PC-9 (cell line): ENCODE results near the gene SPATA31E1. TPM values are rescaled to one million over a fixed set of nuclear protein-coding genes. Genes with fewer than 3 reads are reported as not detected.
"Not testable (repeated sequence)": the region's sequence is repeated elsewhere in the genome, so short reads cannot be mapped to it uniquely, and the experiment has no call there.

Experiments
- BruUV-seq: library from RNA; stranded (reverse); fragments of 400-500 nt; replicated peaks from 2 replicates; lab custom pipeline; 2021; lab: Mats Ljungman, UMichigan
- CTCF ChIA-PET: fragments of 300-600 bp; sonication (Branson Sonifier 250); formaldehyde crosslinking; loops from one replicate; lab custom pipeline; 2022; ENCODE audit warnings: antibody characterized with exemption; lab: Charles Lee
- POLR2A ChIA-PET: fragments of 300-600 bp; sonication (Branson Sonifier 250); formaldehyde crosslinking; loops from one replicate; lab custom pipeline; 2022; ENCODE audit warnings: antibody characterized with exemption; ENCODE audit not compliant: unreplicated experiment; lab: Charles Lee
- DNase-seq, 2 experiments: peaks; one replicate each; pipeline versions ENCODE4 v3.0.0 to v3.0.0-alpha.2; 2015 to 2022; ENCODE audit warnings: mixed read lengths in 1 of 2
- H2AFZ ChIP-seq: fragments of 200-600 bp; sonication (generic); 2 replicates; pipeline ENCODE4 v1.8.1; 2017; ENCODE audit warnings: antibody characterized with exemption
- H3F3A ChIP-seq: fragments of 200-600 bp; sonication (generic); 2 replicates; pipeline ENCODE4 v1.8.1; 2017; ENCODE audit warnings: antibody characterized with exemption, mild to moderate bottlenecking, low read depth; ENCODE audit not compliant: insufficient read depth
- H3K27ac ChIP-seq: fragments of 200-600 bp; sonication (generic); 2 replicates; pipeline ENCODE4 v1.6.1; 2016; ENCODE audit warnings: mixed run types
- H3K27me3 ChIP-seq: fragments of 200-600 bp; sonication (generic); 2 replicates; pipeline ENCODE4 v1.6.1; 2016; ENCODE audit warnings: low read depth, mixed run types; ENCODE audit not compliant: insufficient read depth
- H3K36me3 ChIP-seq: fragments of 200-600 bp; sonication (generic); 2 replicates; pipeline ENCODE4 v1.6.1; 2016; ENCODE audit warnings: low read depth, mixed run types
- H3K4me1 ChIP-seq: fragments of 200-600 bp; sonication (generic); replicated peaks from 2 replicates; pipeline ENCODE4 v1.6.1; 2016; ENCODE audit warnings: mixed run types; ENCODE audit not compliant: insufficient read depth
- H3K4me2 ChIP-seq: fragments of 200-600 bp; sonication (generic); 2 replicates; pipeline ENCODE4 v1.6.1; 2017; ENCODE audit warnings: mixed run types
- H3K4me3 ChIP-seq: fragments of 200-600 bp; sonication (generic); 2 replicates; pipeline ENCODE4 v1.6.1; 2016; ENCODE audit warnings: mixed run types
- H3K79me2 ChIP-seq: fragments of 200-600 bp; sonication (generic); 2 replicates; pipeline ENCODE4 v1.6.1; 2017; ENCODE audit warnings: low read depth, mixed run types
- H3K9me2 ChIP-seq: fragments of 200-600 bp; sonication (generic); 2 replicates; pipeline ENCODE4 v1.8.1; 2017; ENCODE audit warnings: mild to moderate bottlenecking; ENCODE audit not compliant: insufficient read depth
- H3K9me3 ChIP-seq: fragments of 200-600 bp; sonication (generic); 2 replicates; pipeline ENCODE4 v1.8.1; 2016; ENCODE audit warnings: low read depth; ENCODE audit not compliant: insufficient read depth
- H4K20me1 ChIP-seq: fragments of 200-600 bp; sonication (generic); 2 replicates; pipeline ENCODE4 v1.8.1; 2017; ENCODE audit not compliant: insufficient read depth
- EZH2 ChIP-seq: fragments of 200-600 bp; sonication (generic); IDR thresholded peaks from 2 replicates; pipeline ENCODE4 v1.8.0; 2017; ENCODE audit warnings: antibody characterized with exemption, low read depth
- intact Hi-C: fragments of 100-400 bp; cut with micrococcal nuclease; formaldehyde crosslinking; loops from one replicate; pipeline ENCODE4 v1.10.0; 2022; ENCODE audit not compliant: unreplicated experiment
- total RNA-seq: library from RNA; stranded (reverse); gene quantifications from 2 replicates; pipeline ENCODE4 v1.2.3, GENCODE V29; 2021
- TF ChIP-seq, protein P1 (sequence below): fragments of 200-600 bp; sonication (generic); conservative IDR thresholded peaks from 2 replicates; pipeline ENCODE4 v1.6.1; 2017; ENCODE audit warnings: mixed run types, antibody characterized with exemption, mild to moderate bottlenecking, moderate library complexity

The SPATA31E1 gene
- total RNA-seq, 1 experiment from 2014 or later, result not detected

DNA sequence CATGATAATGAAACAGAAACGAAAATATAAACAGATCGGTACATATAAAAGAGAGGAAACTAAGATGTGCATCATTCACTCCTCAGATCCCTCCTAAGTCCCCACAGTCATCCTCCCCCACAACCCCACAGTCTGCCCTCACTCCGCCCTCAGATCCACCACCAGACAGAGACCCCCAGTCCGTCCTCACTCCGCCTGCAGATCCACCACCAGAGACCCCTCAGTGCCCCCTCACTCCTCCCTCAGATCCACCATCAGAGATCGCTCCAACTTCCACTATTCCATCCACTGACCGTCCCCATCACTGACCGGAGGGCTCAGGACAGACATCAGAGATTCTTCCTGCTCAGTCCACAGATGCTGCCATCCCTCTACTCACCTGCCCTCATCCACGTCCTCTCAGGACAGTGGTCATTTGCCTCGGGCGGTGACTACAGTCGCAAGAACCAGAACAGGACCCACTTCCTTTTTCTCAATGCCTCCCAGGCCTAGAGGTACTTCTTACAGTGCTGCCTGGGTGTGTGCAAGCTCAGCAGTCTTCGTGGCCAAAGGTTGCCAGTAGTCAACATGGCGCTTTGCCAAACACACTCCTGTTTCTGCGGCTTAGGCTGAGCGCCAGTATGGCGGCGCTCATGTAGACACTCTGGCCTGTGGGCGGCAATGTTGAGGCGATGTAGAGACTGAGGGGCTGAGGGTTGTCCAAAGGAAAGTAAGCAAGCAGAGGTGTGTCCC is 26.8 kb downstream of the SPATA31E1 start:
- BruUV-seq, result no TSS peak
- Histone ChIP-seq H3K4me2 (no peak overlapping the region), H3K9me2 (no peaks in the 10 kb centered on the region), H3F3A (no peaks in the 10 kb centered on the region), H3K27me3 (no peaks in the 10 kb centered on the region), H3K36me3 (no peaks in the 10 kb centered on the region), H3K9me3 (0 out of 2 replicates have a peak, but pooled peaks cover 3% of the 10 kb centered on the region), H4K20me1 (no peaks in the 10 kb centered on the region), H3K4me3 (no peak overlapping the region), H2AFZ (no peak overlapping the region), H3K79me2 (no peaks in the 10 kb centered on the region), H3K4me1 (no peaks in the 10 kb centered on the region), H3K27ac (no peak overlapping the region)
- DNase-seq, result no peak
- intact Hi-C loops, result no loop called here
- CTCF ChIA-PET, result interaction anchor here (0.6 kb wide), 1 partner anchor 217 kb away, joined by 4 read pairs; no protein-coding TSS in a partner anchor
- POLR2A ChIA-PET, result no interaction called here
- no peak for TF ChIP-seq EZH2
- TF ChIP-seq, protein P1, sequence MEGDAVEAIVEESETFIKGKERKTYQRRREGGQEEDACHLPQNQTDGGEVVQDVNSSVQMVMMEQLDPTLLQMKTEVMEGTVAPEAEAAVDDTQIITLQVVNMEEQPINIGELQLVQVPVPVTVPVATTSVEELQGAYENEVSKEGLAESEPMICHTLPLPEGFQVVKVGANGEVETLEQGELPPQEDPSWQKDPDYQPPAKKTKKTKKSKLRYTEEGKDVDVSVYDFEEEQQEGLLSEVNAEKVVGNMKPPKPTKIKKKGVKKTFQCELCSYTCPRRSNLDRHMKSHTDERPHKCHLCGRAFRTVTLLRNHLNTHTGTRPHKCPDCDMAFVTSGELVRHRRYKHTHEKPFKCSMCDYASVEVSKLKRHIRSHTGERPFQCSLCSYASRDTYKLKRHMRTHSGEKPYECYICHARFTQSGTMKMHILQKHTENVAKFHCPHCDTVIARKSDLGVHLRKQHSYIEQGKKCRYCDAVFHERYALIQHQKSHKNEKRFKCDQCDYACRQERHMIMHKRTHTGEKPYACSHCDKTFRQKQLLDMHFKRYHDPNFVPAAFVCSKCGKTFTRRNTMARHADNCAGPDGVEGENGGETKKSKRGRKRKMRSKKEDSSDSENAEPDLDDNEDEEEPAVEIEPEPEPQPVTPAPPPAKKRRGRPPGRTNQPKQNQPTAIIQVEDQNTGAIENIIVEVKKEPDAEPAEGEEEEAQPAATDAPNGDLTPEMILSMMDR, result no peak

DNA sequence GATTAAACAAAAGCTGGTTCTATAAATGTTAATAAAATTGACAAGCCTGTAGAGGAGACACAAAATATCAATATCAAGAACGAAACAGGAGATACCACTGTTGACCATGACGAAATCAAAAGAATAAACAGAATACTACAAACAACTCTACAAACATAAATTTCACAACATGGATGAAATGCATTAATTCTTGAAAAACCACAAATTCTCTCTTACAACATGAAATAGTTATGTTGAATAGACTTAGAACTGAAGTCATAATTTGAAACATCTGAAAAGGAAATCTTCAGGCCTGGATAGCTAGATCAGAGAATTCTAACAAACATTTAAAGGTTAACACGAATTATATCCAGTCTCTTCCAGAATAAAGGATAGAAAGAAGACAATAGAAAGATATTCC is 28.1 kb downstream of the SPATA31E1 start:
- no peak for DNase-seq
- Histone ChIP-seq H3K9me3 (0 out of 2 replicates have a peak, but pooled peaks cover 3% of the 10 kb centered on the region), H3K79me2 (no peaks in the 10 kb centered on the region), H3K36me3 (no peaks in the 10 kb centered on the region), H3K4me3 (no peak overlapping the region), H3K27me3 (no peaks in the 10 kb centered on the region), H3F3A (no peaks in the 10 kb centered on the region), H4K20me1 (no peaks in the 10 kb centered on the region), H2AFZ (no peak overlapping the region), H3K4me1 (no peaks in the 10 kb centered on the region), H3K27ac (no peak overlapping the region), H3K4me2 (no peak overlapping the region), H3K9me2 (no peaks in the 10 kb centered on the region)
- TF ChIP-seq EZH2, result no peak
- TF ChIP-seq, protein P1, result no peak
- intact Hi-C loops, result no loop called here
- BruUV-seq, result no TSS peak
- CTCF ChIA-PET, result no interaction called here
- POLR2A ChIA-PET, result no interaction called here

DNA sequence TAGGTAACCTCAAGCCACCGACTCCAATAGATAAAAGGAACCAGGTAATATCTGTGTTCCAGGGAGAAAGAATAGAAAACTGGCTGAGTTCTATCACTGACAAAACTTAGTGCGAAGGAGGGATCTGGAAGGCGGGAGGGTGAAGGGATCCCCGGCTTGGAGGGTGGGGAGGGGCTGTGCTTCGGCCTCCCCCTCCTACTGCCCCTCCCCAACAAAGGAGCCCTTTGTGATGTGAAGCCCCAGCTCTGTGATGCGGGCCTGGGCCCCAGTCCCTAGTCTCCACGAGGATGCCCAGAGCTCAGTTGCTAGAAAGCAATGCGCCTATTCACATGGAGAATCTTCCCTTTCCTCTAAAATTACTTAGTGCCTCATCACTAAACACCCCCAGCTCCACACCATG is 35.0 kb downstream of the SPATA31E1 start, which contains the start of gene SPATA31C1:
SPATA31C1 (plus strand) TSS at position 301 of the 400 bp plus-strand sequence.
- DNase-seq, POLR2A ChIA-PET, BruUV-seq, H4K20me1 ChIP-seq, H3K36me3 ChIP-seq, H3F3A ChIP-seq, H3K27me3 ChIP-seq, H2AFZ ChIP-seq, H3K79me2 ChIP-seq, H3K4me2 ChIP-seq, intact Hi-C loops, H3K4me3 ChIP-seq, H3K9me3 ChIP-seq, CTCF ChIA-PET, H3K27ac ChIP-seq, H3K9me2 ChIP-seq, H3K4me1 ChIP-seq: not testable (repeated sequence)

DNA sequence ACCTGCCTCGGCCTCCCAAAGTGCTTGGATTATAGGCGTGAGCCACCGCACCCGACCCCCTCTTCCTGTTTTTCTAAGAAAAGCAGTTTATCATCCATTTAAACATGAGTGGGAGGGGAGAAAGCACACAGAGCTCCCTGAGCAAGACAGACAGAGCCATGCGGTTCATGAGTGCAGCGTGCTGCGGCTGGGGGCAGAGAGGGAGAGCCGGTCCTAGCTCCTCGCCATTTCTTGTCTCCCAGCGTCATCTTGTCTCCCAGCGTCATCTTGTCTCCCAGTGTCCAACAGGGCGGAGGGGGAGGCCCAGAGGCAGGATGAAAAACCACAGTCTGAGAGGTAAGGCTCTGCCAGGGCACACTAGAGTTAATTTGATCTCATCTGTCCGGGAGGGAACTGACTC is 36.3 kb downstream of the SPATA31E1 start:
- CTCF ChIA-PET, H3K27me3 ChIP-seq, H3K36me3 ChIP-seq, H4K20me1 ChIP-seq, H3F3A ChIP-seq, H3K79me2 ChIP-seq, H3K9me3 ChIP-seq, H2AFZ ChIP-seq, H3K4me1 ChIP-seq, H3K4me2 ChIP-seq, intact Hi-C loops, H3K9me2 ChIP-seq, POLR2A ChIA-PET, BruUV-seq, H3K4me3 ChIP-seq, H3K27ac ChIP-seq, DNase-seq: not testable (repeated sequence)

DNA sequence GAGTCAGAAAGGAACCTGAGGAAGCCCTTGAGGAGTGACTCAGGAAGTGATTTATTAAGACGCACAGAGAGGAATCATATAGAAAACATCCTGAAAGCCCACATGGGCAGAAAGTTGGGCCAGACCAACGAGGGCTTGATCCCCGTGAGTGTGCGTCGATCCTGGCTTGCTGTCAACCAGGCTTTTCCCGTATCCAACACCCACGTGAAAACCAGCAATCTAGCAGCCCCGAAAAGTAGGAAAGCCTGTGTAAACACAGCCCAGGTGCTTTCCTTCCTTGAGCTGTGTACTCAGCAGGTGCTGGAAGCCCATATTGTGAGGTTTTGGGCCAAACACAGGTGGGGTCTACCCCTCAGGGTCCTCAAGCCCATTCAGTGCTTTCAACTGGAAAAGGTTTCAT is 38.9 kb downstream of the SPATA31E1 start:
- H3F3A ChIP-seq, H4K20me1 ChIP-seq, BruUV-seq, H3K4me3 ChIP-seq, CTCF ChIA-PET, H3K9me3 ChIP-seq, H2AFZ ChIP-seq, H3K36me3 ChIP-seq, intact Hi-C loops, H3K79me2 ChIP-seq, H3K27me3 ChIP-seq, POLR2A ChIA-PET, H3K9me2 ChIP-seq, H3K4me1 ChIP-seq, DNase-seq, H3K27ac ChIP-seq, H3K4me2 ChIP-seq: not testable (repeated sequence)

DNA sequence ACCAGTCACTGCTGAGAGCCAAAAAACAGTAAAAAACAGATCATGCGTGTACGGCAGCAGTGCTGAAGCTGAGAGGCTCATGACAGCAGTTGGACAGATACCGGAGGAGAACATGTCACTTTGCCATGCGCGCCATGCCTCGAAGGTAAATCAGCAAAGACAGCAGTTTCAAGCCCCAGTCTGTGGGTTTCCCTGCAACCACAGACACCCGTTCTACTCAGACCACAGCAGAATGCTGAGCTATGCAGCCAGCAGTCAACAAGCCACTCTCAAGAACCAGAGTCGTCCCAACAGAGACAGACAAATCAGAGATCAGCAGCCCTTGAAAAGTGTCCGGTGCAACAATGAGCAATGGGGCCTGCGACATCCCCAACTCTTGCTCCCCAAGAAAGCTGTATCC is 40.3 kb downstream of the SPATA31E1 start:
- H3K4me1 ChIP-seq, H3K4me3 ChIP-seq, BruUV-seq, H3K27ac ChIP-seq, H3K27me3 ChIP-seq, H3F3A ChIP-seq, DNase-seq, H4K20me1 ChIP-seq, H3K9me2 ChIP-seq, intact Hi-C loops, H3K36me3 ChIP-seq, H3K4me2 ChIP-seq, H3K9me3 ChIP-seq, H2AFZ ChIP-seq, POLR2A ChIA-PET, CTCF ChIA-PET, H3K79me2 ChIP-seq: not testable (repeated sequence)
